Effector memory CD4-positive, alpha-beta T cell (primary cell): ENCODE data around the gene DPH6.

Source experiments
- DNase-seq, 3 donors: peaks; one replicate each; pipeline ENCODE4 v3.0.0-alpha.2; 2020
- H3K27ac ChIP-seq: 2 replicates; pipeline ENCODE4 v1.7.0; 2013; ENCODE audit warnings: mild to moderate bottlenecking, low read length, moderate library complexity; ENCODE audit not compliant: insufficient read depth, poor library complexity, severe bottlenecking
- H3K27me3 ChIP-seq: replicated peaks from 2 replicates; pipeline ENCODE4 v1.7.0; 2013; ENCODE audit warnings: mild to moderate bottlenecking, low read length; ENCODE audit not compliant: insufficient read depth, control insufficient read depth, poor library complexity, severe bottlenecking
- H3K36me3 ChIP-seq: 2 replicates; pipeline ENCODE4 v1.7.0; 2013; ENCODE audit warnings: mild to moderate bottlenecking, low read length, moderate library complexity; ENCODE audit not compliant: control insufficient read depth, insufficient read depth
- H3K4me1 ChIP-seq: 2 replicates; pipeline ENCODE4 v1.7.0; 2013; ENCODE audit warnings: low read length, mild to moderate bottlenecking; ENCODE audit not compliant: control insufficient read depth, insufficient read depth, poor library complexity, severe bottlenecking
- H3K4me3 ChIP-seq: 2 replicates; pipeline ENCODE4 v1.7.0; 2013; ENCODE audit warnings: low read length, low read depth, mild to moderate bottlenecking; ENCODE audit not compliant: insufficient read depth, poor library complexity, severe bottlenecking
- H3K9me3 ChIP-seq: 2 replicates; pipeline ENCODE4 v1.7.0; 2013; ENCODE audit warnings: mild to moderate bottlenecking, low read length, moderate library complexity; ENCODE audit not compliant: control insufficient read depth

Gene DPH6

GRCh38 chr15:35519541-35520149, 26.3 kb downstream of the DPH6 start:
- Histone ChIP-seq H3K27ac (no peak overlapping the region), H3K4me3 (no peak overlapping the region), H3K36me3 (no peaks in the 10 kb centered on the region), H3K27me3 (no peaks in the 10 kb centered on the region), H3K4me1 (no peaks in the 10 kb centered on the region), H3K9me3 (no peaks in the 10 kb centered on the region)
- no peak for DNase-seq

DNA sequence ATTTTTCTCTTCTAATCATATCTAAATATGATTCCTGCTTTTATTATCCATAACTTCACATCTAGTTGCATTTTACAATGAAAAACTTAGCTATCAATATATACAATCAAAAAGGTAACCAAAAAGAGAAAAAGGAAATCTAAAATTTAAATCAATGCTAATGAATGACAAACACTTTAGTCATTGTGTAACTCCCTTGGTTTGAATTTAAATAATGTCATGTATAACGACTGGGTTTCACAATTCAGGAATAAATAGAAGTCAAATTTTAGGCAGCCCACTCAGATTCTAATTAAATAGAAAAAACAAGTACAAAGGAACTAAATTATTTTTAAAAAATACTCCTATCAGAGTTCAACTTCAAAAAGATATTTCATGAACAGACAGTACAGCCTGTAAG, 26.9 kb downstream of the DPH6 start:
- no peak for DNase-seq
- H3K36me3 ChIP-seq, result no peaks in the 10 kb centered on the region
- H3K4me3 ChIP-seq, result no peak overlapping the region
- H3K27ac ChIP-seq, result no peak overlapping the region
- H3K9me3 ChIP-seq, result no peaks in the 10 kb centered on the region
- H3K27me3 ChIP-seq, result no peaks in the 10 kb centered on the region
- no peaks in the 10 kb centered on the region for H3K4me1 ChIP-seq

GRCh38 chr15:35514759-35515158, 31.2 kb downstream of the DPH6 start:
- Histone ChIP-seq H3K4me1 (no peaks in the 10 kb centered on the region), H3K27ac (no peak overlapping the region), H3K9me3 (no peaks in the 10 kb centered on the region), H3K27me3 (no peaks in the 10 kb centered on the region), H3K36me3 (no peaks in the 10 kb centered on the region), H3K4me3 (no peak overlapping the region)
- no peak for DNase-seq

GRCh38 chr15:35507932-35508638, 37.9 kb downstream of the DPH6 start:
- Histone ChIP-seq H3K36me3 (no peaks in the 10 kb centered on the region), H3K4me1 (no peaks in the 10 kb centered on the region), H3K9me3 (no peaks in the 10 kb centered on the region), H3K27me3 (no peaks in the 10 kb centered on the region), H3K27ac (no peak overlapping the region), H3K4me3 (no peak overlapping the region)
- DNase-seq, result no peak

- Histone ChIP-seq H3K4me3 (no peak overlapping the region), H3K9me3 (no peaks in the 10 kb centered on the region), H3K4me1 (no peaks in the 10 kb centered on the region), H3K27ac (no peak overlapping the region), H3K27me3 (no peaks in the 10 kb centered on the region), H3K36me3 (no peaks in the 10 kb centered on the region)
- no peak for DNase-seq
These were observed 39.6 kb downstream of the DPH6 start for GRCh38 chr15:35506272-35506870.

DNA sequence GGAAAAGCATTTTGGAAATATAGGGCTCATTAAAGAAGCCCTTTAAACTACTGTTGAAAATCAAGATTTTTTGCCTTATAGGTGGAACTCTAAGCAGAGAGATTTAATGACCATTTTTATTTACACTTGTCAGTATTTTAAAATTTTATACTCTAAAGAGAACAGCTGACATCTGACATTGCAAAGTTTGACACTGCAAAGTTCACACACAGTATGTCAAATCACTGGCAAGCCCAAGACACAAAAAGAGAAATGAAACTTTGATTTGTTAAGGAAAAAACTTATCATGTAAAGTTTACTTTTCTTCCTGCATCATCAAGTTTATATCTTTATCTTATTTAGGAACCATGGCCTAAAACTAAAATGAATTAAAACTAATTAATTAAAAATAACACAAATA, 40.2 kb downstream of the DPH6 start:
- Histone ChIP-seq H3K27me3 (no peaks in the 10 kb centered on the region), H3K36me3 (no peaks in the 10 kb centered on the region), H3K27ac (no peak overlapping the region), H3K4me3 (no peak overlapping the region), H3K4me1 (no peaks in the 10 kb centered on the region), H3K9me3 (no peaks in the 10 kb centered on the region)
- no peak for DNase-seq

DNA sequence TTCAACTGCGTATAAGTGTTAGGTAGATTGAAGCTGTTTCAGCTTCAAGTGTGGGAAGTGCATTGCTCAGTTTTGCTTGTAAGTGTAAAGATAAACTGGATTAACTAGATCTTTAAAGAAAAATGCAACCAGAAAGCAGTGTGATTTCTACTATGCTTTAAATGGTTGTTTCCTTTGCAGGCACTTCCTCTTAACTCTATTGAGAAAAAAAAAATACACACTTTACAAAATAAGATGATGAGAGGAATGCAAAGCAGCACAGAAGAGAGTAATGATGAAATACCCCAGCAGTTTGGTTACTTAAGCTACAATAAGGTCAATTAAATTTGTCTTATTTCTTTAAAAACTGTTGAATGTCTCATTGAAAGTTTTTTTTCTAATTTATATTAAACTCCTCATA, 40.8 kb downstream of the DPH6 start:
- no peaks in the 10 kb centered on the region for H3K36me3 ChIP-seq

DNA sequence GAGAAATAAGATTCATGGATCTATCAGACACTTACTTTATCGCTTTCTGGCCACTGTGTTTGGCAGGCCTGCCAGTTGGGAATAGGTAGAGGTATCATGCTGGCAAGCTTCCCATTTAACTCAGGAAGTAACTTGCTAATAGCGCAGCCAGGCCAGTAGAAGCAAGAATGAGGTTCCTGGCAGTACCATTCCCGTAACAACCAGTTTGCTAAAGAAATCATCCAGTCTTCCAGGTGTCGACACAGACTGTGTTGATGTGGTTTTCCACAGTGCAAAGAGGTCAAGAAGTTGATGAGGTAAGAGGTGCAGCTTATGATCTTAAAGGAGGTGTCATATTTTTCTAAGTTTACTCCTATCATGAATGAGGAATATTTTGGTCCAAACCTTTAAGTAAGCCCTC, 46.2 kb downstream of the DPH6 start:
- Histone ChIP-seq H3K27ac (no peak overlapping the region), H3K36me3 (no peaks in the 10 kb centered on the region), H3K4me3 (no peak overlapping the region), H3K9me3 (no peaks in the 10 kb centered on the region), H3K4me1 (no peaks in the 10 kb centered on the region), H3K27me3 (no peaks in the 10 kb centered on the region)
- no peak for DNase-seq

More for the DNA sequence above, 40.8 kb downstream of the DPH6 start:
- H3K9me3 ChIP-seq, result no peaks in the 10 kb centered on the region
- DNase-seq, result no peak
- no peak overlapping the region for H3K4me3 ChIP-seq
- no peaks in the 10 kb centered on the region for H3K27me3 ChIP-seq
- H3K4me1 ChIP-seq, result no peaks in the 10 kb centered on the region
- H3K27ac ChIP-seq, result no peak overlapping the region

- no peak overlapping the region for H3K27ac ChIP-seq
- no peak overlapping the region for H3K4me3 ChIP-seq
- H3K36me3 ChIP-seq, result no peaks in the 10 kb centered on the region
- H3K4me1 ChIP-seq, result no peaks in the 10 kb centered on the region
- no peaks in the 10 kb centered on the region for H3K9me3 ChIP-seq
- no peak for DNase-seq
- no peaks in the 10 kb centered on the region for H3K27me3 ChIP-seq
These were observed 49.4 kb downstream of the DPH6 start for GRCh38 chr15:35496585-35496984.

- H3K27me3 ChIP-seq, result no peaks in the 10 kb centered on the region
- no peak for DNase-seq
- no peaks in the 10 kb centered on the region for H3K4me1 ChIP-seq
- no peaks in the 10 kb centered on the region for H3K36me3 ChIP-seq
- no peaks in the 10 kb centered on the region for H3K9me3 ChIP-seq
- H3K27ac ChIP-seq, result no peak overlapping the region
- H3K4me3 ChIP-seq, result no peak overlapping the region
These were observed 50.9 kb downstream of the DPH6 start for GRCh38 chr15:35495080-35495479.
